ENCODE results near the gene SH3GLB1. TPM values are rescaled to one million over a fixed set of nuclear protein-coding genes. Genes with fewer than 3 reads are reported as not detected.

SH3GLB1 gene
- total RNA-seq, 8 experiments from 2014 or later = 26.8 to 106 (median 74.0) TPM

DNA sequence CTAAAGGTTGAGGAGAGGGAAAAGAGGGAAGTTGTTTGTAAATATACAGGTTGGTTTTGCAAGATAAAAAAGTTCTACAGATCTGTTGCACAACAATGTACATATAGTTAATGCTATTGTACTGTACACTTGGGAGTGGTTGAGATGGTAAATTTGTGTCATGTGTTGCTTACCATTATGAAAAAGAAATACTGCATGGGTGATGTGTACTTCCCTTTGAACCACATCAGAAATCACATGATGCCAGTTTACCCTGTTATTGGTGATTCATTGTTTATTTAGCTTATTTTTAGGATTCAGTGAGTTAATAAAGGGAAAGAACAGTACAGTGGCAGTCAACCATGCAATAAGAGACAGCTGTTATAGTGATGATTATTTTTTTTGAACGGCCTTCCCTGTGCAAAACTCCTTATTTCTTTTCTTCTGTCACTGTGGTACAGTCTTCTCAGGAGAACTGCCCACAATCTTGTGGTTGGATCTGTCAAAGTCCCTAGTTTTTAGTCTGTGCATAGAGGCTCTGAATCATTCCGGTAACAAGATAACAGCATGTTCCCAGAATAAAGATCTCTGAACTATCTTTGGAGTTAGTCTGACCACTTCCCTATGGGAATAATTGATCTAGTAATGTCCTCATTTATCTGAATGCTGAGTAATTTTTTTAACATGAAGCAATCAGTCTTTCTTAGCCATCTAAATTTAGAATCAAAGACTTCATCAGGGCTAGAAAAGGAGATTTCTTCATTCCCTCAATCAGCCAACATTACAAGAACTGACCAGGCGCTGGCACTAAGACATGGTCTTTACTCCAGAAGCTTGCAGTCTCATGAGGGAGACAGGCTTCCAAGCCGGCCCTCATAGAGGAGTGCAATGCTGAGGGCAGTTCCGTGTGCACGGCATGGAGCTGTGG is 84.2 kb downstream of the SH3GLB1 start:
- H3K27ac ChIP-seq = no peak overlapping the region
- in situ Hi-C loops (cut with MboI; ENCODE audit: low pct_unique_long_range_greater_than_20kb in 2 of 9, low sequenced_read_pairs in 9 of 9, unreplicated experiment in 9 of 9) = no loop called here
- WGBS, 10 experiments = 6 to 97% (median 75%) methylated on average over 2 to 6 of the region's 6 CpGs; no CpG with 5 or more reads in 1 of the 10 experiments
- H3K4me3 ChIP-seq = no peak overlapping the region
- H3K4me1 ChIP-seq (replicated peaks in 1 of 2) = peaks cover 7 to 9% of the 10 kb centered on the region in 2 donors
- ATAC-seq (replicated peaks in 6 of 8) = peak; percentile 17 to 77 (median 62)

GRCh38 chr1:86795316-86795715 is 90.9 kb downstream of the SH3GLB1 start:
- H3K4me3 ChIP-seq = no peak overlapping the region
- in situ Hi-C loops (cut with MboI; ENCODE audit: low pct_unique_long_range_greater_than_20kb in 2 of 9, low sequenced_read_pairs in 9 of 9, unreplicated experiment in 9 of 9) = no loop called here
- peaks cover 7 to 9% of the 10 kb centered on the region in 2 donors for H3K4me1 ChIP-seq (replicated peaks in 1 of 2)
- no peak for ATAC-seq (replicated peaks in 6 of 8)
- H3K27ac ChIP-seq = no peak overlapping the region

Other genes starting within 250 kb of the SH3GLB1 start
- gene CLCA1, start 235.6 kb upstream of the SH3GLB1 start, total RNA-seq = under 1 TPM in 1 of 8 experiments, not detected in 7; 0.09 TPM
- under 1 TPM in 3 of 8 experiments, not detected in 5; 0.36 to 0.46 (median 0.41) TPM for gene CLCA4, start 157.5 kb upstream of the SH3GLB1 start, total RNA-seq
- gene SELENOF, start 209.6 kb downstream of the SH3GLB1 start, total RNA-seq = 100 to 1,000 TPM; 129 to 302 (median 173) TPM
- gene HS2ST1, start 210.1 kb downstream of the SH3GLB1 start, total RNA-seq = 10 to 100 TPM; 12.2 to 43.6 (median 23.0) TPM